Measurements from ENCODE around the gene ZMYND8.
A peak's percentile ranks its signal among the peaks of the same experiment; 100 is the strongest.
"Not testable (repeated sequence)": the region's sequence is repeated elsewhere in the genome, so short reads cannot be mapped to it uniquely, and the experiment has no call there.

Gene ZMYND8

DNA sequence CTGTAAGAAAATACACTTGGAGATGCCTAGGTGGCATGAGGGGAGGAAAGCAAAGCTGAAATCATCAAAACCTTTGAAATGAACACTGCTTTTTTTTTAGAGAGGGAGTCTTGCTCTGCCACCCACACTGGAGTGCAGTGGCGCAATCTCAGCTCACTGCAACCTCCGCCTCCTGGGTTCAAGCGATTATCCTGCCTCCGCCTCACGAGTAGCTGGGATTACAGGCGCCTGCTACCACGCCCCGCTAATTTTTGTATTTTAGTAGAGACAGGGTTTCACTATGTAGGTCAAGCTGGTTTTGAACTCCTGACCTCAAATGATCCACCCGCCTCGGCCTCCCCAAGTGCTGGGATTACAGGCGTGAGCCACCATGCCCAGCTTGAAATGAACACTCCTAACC is 111.3 kb downstream of the ZMYND8 start:
- not testable (repeated sequence) for DNase-seq (ENCODE audit: low spot score)

DNA sequence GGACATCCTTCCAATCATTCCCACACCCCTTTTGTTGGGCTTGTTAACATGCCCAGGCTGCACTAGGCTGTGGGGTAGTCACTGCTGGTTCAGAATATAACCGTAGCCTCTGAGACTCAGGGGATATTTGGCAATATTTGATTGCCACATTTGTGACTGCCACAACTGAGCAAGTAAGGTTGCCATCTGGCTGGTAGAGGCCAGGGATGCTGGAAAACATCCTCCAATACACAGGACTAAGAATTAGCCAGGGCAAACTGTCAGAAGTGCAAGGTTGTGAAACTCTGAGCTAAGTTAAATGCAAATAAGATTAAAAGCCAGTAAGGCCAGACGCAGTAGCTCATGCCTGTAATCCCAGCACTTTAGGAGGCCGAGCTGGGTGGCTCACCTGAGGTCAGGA is 112.0 kb downstream of the ZMYND8 start:
- DNase-seq (ENCODE audit: low spot score) = no peak

DNA sequence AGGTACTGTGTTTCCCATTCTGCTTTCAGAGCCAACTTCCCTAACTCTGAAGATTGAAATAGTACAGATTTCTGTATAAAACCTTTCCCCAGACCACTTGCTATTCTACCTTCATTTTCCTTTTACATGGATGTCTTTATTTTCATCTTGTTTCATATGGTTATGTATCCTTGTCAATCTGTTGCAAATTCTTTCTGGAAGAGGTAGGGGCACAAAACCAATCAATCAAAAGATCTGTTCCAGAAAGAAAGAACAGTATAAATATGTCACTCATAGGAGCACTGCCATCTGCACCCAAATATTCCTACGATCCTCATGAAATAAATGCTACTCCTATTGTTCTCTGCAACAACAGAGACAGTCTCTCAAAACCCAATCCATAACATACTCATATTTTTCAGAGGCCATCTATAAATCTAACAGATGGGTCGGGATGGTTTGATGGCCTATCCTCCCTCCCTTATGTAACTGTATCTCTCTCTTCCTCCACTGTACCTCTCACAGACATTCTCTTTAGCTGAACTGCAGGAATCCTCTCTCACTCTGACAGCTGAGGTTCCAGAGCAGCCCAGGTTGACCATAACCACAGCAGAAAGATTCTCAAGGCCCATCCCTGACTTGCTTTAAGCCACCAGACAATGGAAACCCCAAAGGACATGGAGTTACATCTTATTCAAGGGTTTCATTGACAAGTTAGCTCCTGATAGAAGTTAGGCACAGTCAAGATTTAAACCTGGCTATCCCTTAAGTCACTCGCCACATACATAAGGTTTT is 112.8 kb downstream of the ZMYND8 start:
- DNase-seq (ENCODE audit: low spot score) = no peak

DNA sequence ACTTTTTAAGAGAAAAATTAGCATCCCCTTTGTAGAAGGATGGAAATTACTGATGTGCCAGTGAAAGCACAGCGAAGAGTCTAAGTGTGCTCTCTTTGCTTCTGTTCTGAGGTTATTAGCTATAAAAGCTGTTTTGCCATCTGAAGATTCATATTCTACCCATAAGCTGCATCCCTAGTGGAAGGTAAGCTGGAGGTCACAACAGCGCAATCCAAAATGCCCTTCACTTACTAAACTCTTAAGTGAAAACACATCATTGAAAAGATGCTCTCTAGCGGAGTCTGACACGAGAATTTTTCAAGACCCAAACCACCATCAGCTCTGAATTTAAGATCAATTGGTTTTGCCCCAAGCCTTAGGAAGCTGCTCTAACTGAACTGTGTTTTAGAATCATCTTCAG is 113.5 kb downstream of the ZMYND8 start:
- no peak for DNase-seq (ENCODE audit: low spot score)

DNA sequence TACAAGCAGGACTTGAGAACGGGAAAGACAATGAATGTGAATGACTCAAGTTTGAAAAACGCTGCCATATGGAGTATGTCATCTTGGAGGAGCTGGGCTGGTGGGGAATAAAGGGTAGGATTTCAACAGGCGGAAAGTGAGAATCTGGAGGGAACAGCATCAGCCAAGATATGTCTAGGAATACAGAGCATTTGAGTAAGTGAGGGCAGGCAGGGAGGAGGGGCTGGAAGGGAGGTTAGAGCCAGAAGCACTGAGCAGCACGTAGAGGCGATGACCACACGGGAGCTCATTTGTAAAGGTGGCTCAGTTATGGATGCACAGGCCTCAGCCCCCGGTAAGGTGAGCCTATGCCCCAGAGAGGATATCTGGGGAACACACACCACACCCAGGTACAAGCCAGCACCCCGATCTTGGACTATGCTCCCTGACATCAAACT is 115.1 kb downstream of the ZMYND8 start:
- peak; percentile 44 for DNase-seq (ENCODE audit: low spot score)

DNA sequence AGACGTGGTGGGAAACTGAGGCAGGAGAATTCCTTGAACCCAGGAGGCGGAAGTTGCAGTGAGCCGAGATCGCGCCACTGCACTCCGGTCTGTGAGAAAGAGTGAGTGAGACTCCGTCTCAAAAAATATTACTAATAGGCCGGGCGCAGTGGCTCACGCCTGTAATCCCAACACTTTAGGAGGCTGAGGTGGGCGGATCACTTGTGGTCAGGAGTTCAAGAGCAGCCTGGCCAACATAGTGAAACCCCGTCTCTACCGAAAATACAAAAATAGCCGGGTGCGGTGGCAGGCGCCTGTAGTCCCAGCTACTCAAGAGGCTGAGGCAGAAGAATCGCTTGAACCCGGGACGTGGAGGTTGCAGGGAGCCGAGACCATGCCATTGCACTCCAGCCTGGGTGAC is 116.4 kb downstream of the ZMYND8 start:
- not testable (repeated sequence) for DNase-seq (ENCODE audit: low spot score)

DNA sequence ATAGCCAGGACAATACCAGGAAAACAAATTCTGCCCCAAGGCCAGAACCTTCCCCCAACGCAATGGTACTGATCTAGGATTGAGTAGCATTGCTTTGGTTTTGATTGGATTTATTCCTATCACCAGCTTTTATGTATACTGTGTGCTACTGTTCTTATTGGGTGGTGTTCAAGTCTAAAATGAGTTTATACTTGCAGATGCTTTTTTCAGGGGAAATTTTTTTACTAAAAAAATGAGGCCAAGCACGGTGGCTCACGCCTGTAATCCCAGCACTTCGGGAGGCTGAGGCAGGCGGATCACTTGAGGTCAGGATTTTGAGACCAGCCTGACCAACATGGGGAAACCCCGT is 116.8 kb downstream of the ZMYND8 start:
- no peak for DNase-seq (ENCODE audit: low spot score)

DNA sequence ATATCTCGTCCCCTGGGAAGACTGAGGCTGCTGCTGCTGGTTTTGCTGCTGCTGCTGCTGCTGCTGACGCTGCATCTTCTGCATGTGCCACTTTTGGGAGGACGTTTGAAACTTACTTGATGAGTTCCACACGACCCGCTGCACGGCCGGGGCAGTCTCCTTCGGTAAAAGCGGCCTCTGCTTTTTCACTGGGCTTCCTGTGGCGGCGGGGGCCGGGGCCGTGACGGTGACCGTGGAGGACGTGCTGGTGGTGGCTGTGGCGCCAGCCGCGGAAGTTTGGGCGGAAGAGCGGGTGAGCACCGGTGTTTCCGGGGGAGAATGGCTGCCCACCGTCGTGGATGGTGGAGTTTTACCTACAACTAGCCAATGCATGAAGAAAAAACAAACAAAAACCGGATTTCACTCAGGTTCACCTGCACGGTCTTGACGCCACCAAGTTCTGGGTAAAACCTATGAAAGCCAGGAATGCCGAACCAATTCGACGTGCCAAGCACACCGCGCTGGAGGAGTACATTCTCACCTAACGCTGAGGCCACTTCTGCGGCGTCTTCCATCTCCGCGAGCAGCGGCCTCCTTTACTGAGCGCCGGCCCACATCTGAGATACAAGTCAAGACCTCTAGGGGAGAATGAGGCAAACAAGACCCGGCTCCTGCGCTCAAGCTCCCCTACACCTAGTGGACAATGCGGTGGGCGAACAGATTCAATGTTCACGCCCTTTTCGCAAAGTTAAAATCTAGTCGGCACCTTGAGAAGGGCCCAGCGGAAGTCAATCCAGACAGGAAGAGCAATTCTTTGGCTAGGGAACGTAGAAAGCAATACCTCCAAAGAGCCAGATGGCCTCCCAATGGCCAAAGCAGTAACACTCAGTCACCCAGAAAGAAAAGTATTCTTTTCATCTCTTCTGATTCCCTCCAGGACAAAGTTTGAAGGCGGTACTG is 117.5 kb downstream of the ZMYND8 start:
- no peak for DNase-seq (ENCODE audit: low spot score)

DNA sequence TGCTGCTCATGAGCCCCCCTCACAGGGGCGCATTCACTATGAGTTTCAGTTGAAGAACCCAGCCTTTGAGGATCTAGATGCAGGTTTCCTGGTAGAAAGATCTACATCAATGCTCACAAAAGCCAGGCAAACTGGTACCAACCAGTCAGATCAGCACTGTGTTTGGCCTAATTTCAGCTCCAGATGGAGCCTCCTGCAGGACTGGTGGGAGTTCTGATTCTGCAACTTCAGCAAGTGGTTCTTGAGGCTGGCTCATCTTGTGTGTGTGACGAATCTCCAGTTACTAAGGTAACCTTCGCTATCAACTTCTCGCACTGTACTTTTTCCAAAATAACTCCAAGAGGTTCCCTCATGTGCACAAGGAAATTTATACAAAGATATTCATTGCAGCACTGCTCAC is 118.8 kb downstream of the ZMYND8 start:
- no peak for DNase-seq (ENCODE audit: low spot score)

DNA sequence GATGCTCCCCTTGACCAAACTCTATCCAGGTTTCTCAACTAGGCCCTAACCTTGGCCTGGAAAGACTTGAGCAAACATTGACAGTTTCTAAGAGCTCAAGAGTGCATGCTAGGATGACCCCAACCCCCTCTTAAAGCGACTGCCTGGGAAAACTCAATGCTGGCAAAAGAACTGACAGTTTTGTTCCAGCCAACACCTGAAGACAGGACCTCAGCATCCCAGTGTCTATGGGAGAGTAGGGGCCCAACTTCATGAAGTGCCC is 119.9 kb downstream of the ZMYND8 start:
- DNase-seq (ENCODE audit: low spot score) = no peak

DNA sequence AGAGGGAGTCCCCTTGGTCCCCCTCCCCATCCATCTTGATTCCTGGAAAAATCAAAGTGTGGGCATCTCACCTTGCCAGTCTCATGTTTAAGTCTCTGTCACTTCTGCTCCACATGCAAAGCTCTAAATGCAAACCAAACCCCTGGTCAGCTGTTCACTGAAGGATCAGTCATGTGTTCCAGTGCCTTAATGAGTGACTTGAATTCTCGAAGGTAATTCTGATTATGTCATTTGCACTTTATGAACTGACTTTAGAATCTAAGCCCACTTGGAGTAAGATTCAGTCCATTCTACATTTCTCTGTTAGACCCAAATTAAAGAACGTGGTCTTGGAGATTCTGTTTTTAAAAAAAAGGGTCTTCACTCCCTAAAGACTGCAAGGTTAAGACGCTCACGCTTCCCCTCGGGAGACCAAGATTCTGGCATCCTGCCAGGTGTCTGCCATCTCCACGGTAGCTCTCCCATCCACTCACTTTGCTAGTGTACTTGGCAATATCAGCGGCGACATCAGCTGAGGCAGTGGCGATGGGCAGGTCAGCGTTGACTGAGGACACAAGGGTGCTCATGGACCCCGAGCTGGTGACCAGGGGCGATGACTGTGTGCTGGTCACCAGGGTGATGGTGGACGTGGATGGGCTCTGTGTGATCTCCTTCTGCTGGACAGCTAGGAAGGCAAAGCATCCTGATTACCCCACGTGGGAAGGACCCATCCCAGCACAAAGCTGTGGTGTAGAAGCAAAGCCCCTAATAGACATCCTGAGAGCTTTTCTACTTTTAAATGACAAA is 120.5 kb downstream of the ZMYND8 start:
- DNase-seq (ENCODE audit: low spot score) = no peak

DNA sequence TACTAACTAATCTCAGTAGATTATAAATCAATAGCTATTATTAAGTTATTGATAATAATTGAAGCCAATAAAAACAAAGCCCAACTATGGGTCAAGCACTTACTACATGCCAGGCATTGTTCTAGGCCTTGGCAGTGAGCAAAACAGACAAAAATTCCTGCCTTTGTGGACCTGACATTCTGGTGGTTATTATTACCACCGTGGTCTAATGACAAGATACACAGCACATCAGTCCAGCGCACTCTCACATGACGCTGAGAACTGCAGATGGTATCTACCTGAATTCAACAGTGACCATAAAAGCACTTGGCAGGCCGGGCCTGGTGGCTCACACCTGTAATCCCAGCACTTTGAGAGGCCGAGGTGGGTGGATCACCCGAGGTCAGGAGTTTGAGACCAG is 121.4 kb downstream of the ZMYND8 start:
- DNase-seq (ENCODE audit: low spot score) = no peak

DNA sequence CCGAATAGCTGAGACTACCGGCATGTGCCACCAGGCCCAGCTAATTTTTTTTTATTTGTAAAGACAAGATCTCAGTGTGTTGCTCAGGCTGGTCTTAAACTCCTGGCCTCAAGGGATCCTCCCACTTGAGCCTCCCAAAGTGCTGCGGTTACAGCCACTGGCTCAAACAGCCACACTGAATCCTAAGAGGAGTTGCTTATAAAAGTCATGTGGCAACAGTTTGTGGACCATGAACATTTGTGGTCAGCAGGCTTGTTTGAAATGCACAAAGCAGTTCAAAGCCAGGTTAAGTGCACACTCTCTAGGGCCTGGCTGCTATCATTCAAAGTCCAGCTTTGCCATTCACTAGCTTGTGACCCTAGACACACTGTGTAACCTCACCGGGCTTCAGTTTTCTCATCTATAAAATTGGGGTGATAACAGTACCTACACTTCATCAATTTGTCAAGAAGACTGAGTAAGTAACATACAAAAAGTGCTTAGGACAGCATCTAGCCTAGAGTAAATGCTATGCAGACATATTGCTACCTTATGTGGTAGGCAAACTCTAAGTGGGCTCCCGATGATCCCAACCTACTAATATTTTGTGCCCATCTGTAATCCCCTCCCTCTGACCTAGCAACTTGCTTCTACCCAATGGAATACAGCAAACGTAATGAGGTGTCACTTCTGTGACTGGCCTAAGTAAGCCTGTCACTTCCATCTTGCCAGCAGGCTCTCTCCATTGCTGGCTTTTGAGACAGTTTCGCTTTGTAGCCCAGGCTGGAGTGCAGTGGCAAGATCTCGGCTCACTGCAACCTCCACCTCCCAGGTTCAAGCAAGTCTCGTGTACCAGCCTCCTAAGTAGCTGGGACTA is 122.9 kb downstream of the ZMYND8 start:
- DNase-seq (ENCODE audit: low spot score) = peak; percentile 11

DNA sequence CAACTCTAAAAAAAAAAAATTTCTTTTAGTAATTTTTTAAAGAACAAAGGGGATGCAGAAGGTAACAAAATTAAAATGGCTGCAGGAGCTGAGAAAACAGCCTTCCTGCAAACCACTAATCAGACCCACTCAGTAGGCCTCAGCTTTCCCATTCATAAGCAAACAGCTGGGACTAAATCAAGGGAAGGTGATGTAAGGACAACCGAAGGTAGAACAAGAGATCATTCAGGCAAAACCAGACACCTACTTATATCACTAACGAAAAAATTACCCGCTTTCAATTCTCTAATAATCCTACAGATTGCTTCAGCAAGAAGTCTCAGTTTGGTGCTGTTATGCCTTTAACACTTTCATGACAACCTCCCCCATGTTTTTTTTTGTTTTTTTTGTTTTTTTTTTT is 124.0 kb downstream of the ZMYND8 start:
- no peak for DNase-seq (ENCODE audit: low spot score)

DNA sequence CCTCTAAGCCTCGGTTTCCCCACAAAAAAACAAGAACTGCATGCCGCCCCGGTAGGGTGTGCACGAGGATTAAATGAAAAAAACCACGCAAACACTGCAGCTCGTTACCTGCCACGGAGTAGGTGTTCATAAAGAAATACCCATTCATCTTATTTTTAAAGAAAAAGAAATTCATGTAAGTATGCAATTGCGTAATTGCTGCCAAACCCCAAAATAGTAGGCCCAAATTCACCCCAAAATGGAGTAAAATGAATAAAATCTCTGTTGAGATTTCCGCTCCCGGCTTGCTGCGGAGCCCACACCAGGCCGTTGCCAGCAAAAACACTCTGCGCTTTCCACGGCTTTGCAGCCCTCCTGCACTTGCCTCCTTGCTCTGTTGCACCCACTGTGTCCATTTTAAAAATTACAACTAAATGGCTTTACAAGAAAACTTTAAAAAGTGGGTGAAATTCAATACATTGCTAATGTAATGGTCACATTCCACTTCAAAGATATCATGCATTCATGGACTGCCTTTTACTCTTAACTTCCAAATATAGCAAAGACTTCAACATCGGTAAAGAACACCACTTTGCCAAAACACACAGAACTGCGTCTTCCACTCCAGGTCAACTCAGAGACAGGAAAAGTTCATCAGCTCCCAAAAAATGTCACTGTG is 125.0 kb downstream of the ZMYND8 start:
- no peak for DNase-seq (ENCODE audit: low spot score)

DNA sequence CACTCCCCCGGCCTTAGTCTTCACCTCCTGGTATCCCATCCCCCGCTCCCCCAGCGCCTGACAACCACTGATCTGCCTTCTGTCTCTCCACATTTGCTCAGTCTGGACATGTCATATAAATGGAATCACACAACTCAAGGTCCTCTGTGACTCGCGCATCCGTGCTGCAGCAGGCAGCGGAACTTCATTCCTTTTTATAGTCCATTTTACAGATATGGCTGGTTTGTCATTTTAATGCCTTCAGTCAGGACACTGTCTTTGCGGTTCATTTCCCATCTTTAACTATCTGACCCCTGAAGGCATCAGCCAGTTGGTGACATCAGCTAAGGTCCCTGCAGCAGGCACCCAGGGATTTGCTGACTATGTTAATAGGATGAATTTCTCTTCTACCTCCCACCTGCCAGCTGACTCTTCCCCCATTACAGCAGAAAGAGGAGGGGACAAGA is 125.7 kb downstream of the ZMYND8 start:
- DNase-seq (ENCODE audit: low spot score) = no peak

DNA sequence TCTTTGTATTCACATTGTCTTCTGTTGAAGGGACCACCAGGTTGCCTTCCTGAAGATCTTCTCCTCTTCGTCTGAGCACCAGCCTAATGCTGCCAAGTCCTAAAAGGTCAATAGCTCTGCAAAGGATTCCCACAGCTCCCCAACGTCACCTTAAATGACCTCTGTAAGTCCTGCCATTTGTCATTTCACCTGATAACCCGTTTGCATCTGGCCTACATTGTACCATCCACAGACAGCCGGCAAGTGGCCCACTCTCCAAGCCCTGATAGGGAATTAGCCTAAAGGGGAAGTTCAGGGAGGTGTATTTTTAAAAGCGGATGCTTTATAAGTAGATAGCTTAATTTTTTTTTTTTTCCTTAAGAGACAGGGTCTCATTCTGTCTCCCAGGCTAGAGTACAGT is 127.8 kb downstream of the ZMYND8 start:
- DNase-seq (ENCODE audit: low spot score) = no peak

DNA sequence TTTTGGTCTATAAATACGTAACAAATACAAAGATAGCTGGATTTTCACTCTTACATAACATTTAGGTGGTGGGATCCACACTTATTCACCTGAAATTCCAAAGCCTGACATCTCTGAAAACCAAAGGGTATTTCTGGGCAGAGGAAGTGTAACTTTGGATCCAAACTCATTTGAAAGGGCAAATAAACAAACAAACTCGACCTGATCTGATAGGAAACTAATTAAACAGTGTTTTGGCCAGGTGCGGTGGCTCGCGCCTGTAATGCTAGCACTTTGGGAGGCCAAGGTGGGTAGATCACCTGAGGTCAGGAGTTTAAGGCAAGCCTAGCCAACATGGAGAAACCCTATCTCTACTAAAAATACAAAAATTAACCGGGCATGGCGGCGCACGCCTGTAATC is 128.9 kb downstream of the ZMYND8 start:
- no peak for DNase-seq (ENCODE audit: low spot score)

DNA sequence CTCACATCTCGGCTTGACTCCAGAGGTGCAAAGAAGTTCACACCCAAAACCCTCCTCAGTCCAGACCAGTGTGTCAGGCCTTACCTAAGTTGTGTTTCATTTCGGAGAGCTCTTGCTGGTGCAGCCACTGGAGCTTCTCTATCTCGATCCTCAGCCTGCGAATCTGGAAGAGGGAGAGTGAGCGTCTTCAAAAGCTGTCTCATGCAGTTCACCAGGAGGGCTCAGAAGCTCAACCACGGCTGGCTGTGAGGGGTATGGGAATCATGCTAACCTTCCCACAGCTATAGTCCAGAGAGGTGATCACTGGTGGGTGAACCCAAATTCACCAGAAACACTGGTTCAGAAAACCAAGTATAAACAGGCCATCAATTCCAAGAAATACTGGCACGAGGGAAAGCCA is 129.4 kb downstream of the ZMYND8 start:
- DNase-seq (ENCODE audit: low spot score) = no peak

DNA sequence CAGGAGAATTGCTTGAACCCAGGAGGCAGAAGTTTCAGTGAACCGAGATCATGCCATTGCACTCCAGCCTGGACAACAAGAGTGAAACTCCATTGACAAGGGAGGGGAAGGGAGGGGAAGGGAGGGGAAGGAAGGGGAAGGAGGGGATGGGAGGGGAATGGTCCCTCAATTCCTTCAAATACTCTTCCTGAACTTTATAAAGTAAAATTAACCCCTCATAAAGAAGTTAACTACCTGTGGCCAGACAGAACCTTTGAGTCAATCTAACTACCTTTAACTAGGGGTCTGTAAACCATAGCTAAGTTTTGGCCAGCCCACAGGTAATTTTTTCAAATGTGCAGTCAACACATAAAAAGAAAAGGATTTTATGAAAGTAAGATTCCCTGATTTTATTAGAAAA is 131.0 kb downstream of the ZMYND8 start:
- no peak for DNase-seq (ENCODE audit: low spot score)

DNA sequence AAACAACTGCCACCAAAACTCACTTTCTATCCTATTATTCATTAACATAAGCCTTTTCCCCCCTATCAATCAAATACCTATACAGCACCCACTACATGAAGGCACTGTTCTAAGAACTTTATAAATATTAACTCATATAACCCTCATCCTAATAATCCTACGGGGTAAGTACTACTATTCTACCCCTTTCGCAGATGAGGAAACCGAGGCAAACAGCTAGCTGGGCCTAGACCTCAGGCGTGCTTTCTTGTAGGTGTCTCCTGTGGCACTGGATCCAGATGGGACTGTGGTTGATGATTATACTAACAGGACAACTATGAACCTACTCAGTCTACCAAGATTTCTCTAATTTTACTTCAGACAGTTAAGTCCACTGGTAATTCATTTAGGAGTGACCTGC is 131.6 kb downstream of the ZMYND8 start:
- no peak for DNase-seq (ENCODE audit: low spot score)
